Stomach smooth muscle (tissue), 2 donors: Measurements from ENCODE around the gene CFAP47.

Source experiments
- H3K27ac ChIP-seq: one replicate; pipeline ENCODE4 v1.7.0; 2013; ENCODE audit warnings: mild to moderate bottlenecking, low read length, inconsistent platforms
- H3K27me3 ChIP-seq, 2 donors: one replicate each; pipeline ENCODE4 v1.7.0; 2013; ENCODE audit warnings: low read length in 2 of 2; ENCODE audit not compliant: insufficient read depth in 2 of 2, control insufficient read depth in 1 of 2
- H3K36me3 ChIP-seq, 2 donors: one replicate each; pipeline ENCODE4 v1.7.0; 2013; ENCODE audit warnings: low read length in 2 of 2; ENCODE audit not compliant: control insufficient read depth in 2 of 2, insufficient read depth in 2 of 2
- H3K4me1 ChIP-seq: one replicate; pipeline ENCODE4 v1.7.0; 2013; ENCODE audit warnings: low read length; ENCODE audit not compliant: control insufficient read depth, insufficient read depth
- H3K4me3 ChIP-seq, 2 donors: one replicate each; pipeline ENCODE4 v1.7.0; 2013; ENCODE audit warnings: low read length in 2 of 2
- H3K9ac ChIP-seq, 2 donors: one replicate each; pipeline ENCODE4 v1.7.0; 2013; ENCODE audit warnings: low read length in 2 of 2, mild to moderate bottlenecking in 1 of 2
- H3K9me3 ChIP-seq, 2 donors: one replicate each; pipeline ENCODE4 v1.7.0; 2013; ENCODE audit warnings: low read length in 2 of 2; ENCODE audit not compliant: control insufficient read depth in 2 of 2
- donor health status: healthy.
- donor health status: Pancreatic carcinoma.

The CFAP47 gene

DNA sequence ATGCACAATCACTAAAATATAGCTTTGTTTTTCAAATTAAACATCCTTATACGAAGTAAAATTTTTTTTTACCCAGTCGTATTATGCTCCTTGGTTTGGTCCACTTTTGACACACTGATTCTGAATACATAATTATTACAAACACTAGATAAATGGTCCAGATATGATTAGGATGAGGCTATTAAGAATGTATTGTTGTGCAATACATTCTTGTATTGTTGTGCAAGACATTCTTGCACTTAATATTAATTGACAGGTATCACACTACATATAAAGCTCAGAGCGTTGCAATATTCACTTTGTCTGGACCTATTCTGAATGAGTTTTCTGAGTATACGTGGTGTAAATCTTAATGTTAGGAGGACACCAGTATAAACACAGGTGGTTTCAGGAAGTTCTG, 464.0 kb downstream of the CFAP47 start:
- H3K27ac ChIP-seq = no peak overlapping the region
- no peaks in the 10 kb centered on the region for H3K36me3 ChIP-seq
- H3K9me3 ChIP-seq = no peaks in the 10 kb centered on the region
- H3K9ac ChIP-seq = no peak overlapping the region
- H3K4me3 ChIP-seq = no peak overlapping the region
- H3K27me3 ChIP-seq = no peaks in the 10 kb centered on the region
- no peaks in the 10 kb centered on the region for H3K4me1 ChIP-seq

DNA sequence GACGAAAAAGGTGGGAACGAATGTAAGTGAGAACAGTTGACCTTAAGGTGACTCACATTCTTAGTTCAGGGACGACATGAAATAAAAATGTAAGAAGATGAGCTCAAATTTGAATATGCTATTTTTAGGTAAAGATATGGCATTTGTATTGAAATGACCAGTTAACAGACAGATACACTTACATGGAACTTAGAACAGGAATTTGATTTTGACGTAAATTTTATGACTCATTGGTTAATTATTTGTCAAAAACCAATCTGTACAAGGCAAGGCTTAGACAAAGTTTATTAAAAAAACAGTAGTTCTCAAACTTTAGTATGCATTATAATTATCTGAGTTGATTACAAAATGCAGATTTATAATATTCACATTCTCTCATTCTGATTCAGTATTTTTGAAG, 469.4 kb downstream of the CFAP47 start:
- H3K4me1 ChIP-seq = no peaks in the 10 kb centered on the region
- no peaks in the 10 kb centered on the region for H3K27me3 ChIP-seq
- H3K9me3 ChIP-seq = no peaks in the 10 kb centered on the region
- H3K36me3 ChIP-seq = no peaks in the 10 kb centered on the region
- H3K4me3 ChIP-seq = no peak overlapping the region
- H3K27ac ChIP-seq = no peak overlapping the region
- no peak overlapping the region for H3K9ac ChIP-seq

DNA sequence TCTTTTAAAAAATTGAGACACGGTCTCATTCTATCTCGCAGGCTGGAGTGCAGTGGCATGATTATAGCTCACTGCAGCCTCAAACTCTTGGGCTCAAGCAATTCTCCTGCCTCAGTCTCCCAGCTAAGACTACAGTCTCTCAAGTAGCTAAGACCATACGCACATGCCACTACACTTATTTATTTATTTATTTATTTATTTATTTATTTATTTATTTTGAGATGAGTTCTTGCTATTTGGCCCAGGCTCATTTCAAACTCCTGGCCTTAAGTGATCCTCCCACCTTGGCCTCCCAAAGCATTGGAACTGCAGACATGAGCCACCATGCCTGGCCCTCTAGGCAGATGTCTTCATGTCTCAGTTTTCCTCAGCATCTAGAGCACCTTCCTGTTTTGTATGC, 482.2 kb downstream of the CFAP47 start:
- Histone ChIP-seq H3K9ac (no peak overlapping the region), H3K4me1 (no peaks in the 10 kb centered on the region), H3K27ac (no peak overlapping the region), H3K36me3 (no peaks in the 10 kb centered on the region), H3K4me3 (no peak overlapping the region), H3K27me3 (no peaks in the 10 kb centered on the region), H3K9me3 (no peaks in the 10 kb centered on the region)

DNA sequence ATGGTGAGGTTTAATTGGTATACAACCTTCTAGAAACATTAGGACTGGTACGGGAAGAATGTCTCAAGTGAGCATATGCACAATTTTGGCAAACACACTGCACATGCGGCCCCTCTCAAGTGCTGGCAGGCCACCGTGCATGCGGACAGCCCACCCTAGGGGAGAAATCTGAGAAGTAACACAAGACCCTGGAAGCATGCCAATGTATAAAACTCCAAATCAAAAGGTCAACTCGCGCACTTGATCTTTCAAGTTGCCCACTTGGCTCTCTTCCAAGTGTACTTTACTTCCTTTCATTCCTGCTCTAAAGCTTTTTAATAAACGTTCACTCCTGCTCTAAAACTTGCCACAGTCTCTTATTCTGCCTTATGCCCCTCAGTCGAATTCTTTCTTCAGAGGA, 488.3 kb downstream of the CFAP47 start:
- Histone ChIP-seq H3K4me3 (no peak overlapping the region), H3K9me3 (no peaks in the 10 kb centered on the region), H3K27me3 (no peaks in the 10 kb centered on the region), H3K9ac (no peak overlapping the region), H3K36me3 (no peaks in the 10 kb centered on the region), H3K4me1 (no peaks in the 10 kb centered on the region), H3K27ac (no peak overlapping the region)

- H3K9ac ChIP-seq = no peak overlapping the region
- H3K27me3 ChIP-seq = no peaks in the 10 kb centered on the region
- no peak overlapping the region for H3K4me3 ChIP-seq
- H3K4me1 ChIP-seq = no peaks in the 10 kb centered on the region
- H3K36me3 ChIP-seq = no peaks in the 10 kb centered on the region
- H3K9me3 ChIP-seq = no peaks in the 10 kb centered on the region
- H3K27ac ChIP-seq = no peak overlapping the region
Measured at GRCh38 chrX:36414056-36414455, 494.5 kb downstream of the CFAP47 start.

- Histone ChIP-seq H3K27me3 (no peaks in the 10 kb centered on the region), H3K27ac (no peak overlapping the region), H3K9me3 (no peaks in the 10 kb centered on the region), H3K9ac (no peak overlapping the region), H3K4me3 (no peak overlapping the region), H3K36me3 (no peaks in the 10 kb centered on the region), H3K4me1 (no peaks in the 10 kb centered on the region)
Measured at GRCh38 chrX:36422368-36422767, 502.8 kb downstream of the CFAP47 start.

DNA sequence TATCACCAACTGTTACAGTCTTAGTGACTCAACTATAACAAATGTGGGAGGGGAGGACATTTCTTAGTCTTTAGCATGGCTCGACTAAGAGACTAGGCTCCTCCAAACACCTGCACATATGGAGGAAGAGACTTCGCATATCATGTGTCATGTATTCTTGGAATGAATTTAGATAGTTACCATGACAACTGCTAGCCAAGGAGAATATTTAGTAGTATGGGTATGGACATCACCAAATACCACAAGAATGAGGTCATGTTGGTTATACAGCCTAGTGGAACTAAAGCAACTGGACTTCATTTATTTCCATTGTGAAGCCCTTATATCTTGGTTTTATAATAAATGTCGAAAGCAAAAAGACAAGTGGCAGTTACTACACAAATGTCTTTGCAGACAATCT, 512.3 kb downstream of the CFAP47 start:
- Histone ChIP-seq H3K9me3 (no peaks in the 10 kb centered on the region), H3K4me3 (no peak overlapping the region), H3K4me1 (no peaks in the 10 kb centered on the region), H3K27me3 (peaks cover 0 to 5% of the 10 kb centered on the region in 2 donors), H3K36me3 (no peaks in the 10 kb centered on the region), H3K27ac (no peak overlapping the region), H3K9ac (no peak overlapping the region)

GRCh38 chrX:36434522-36434921, 515.0 kb downstream of the CFAP47 start:
- no peak overlapping the region for H3K9ac ChIP-seq
- H3K27ac ChIP-seq = no peak overlapping the region
- H3K36me3 ChIP-seq = no peaks in the 10 kb centered on the region
- H3K4me1 ChIP-seq = no peaks in the 10 kb centered on the region
- H3K9me3 ChIP-seq = no peaks in the 10 kb centered on the region
- no peak overlapping the region for H3K4me3 ChIP-seq
- peaks cover 0 to 7% of the 10 kb centered on the region in 2 donors for H3K27me3 ChIP-seq
